DND-41 (cell line): ENCODE results near the gene GLYATL1B.
A peak's percentile ranks its signal among the peaks of the same experiment; 100 is the strongest.
"Not testable (repeated sequence)": the region's sequence is repeated elsewhere in the genome, so short reads cannot be mapped to it uniquely, and the experiment has no call there.

Experiments
- ATAC-seq: fragments of 200-7000 bp; cut with Tn5 transposase; 3 replicates; pipeline ENCODE4 v1.9.1; 2021; ENCODE audit warnings: low read depth; ENCODE audit not compliant: insufficient read depth
- DNase-seq: peaks from one replicate; pipeline ENCODE4 v3.0.0-alpha.2; 2020
- H2AFZ ChIP-seq: 2 replicates; pipeline ENCODE4 v1.6.0; 2012; ENCODE audit warnings: low read depth, low read length
- H3K27ac ChIP-seq: 2 replicates; pipeline ENCODE4 v1.5.1; 2012; ENCODE audit warnings: low read length, inconsistent platforms
- H3K27me3 ChIP-seq: fragments of 200-600 bp; sonication (generic); 2 replicates; pipeline ENCODE4 v1.6.0; 2012; ENCODE audit warnings: low read length, mild to moderate bottlenecking, inconsistent platforms; ENCODE audit not compliant: insufficient read depth, poor library complexity
- H3K36me3 ChIP-seq: 2 replicates; pipeline ENCODE4 v1.5.1; 2012; ENCODE audit warnings: low read length, inconsistent platforms; ENCODE audit not compliant: insufficient read depth
- H3K4me1 ChIP-seq: 2 replicates; pipeline ENCODE4 v1.5.1; 2012; ENCODE audit warnings: mild to moderate bottlenecking, low read length; ENCODE audit not compliant: insufficient read depth
- H3K4me2 ChIP-seq: 2 replicates; pipeline ENCODE4 v1.6.0; 2012; ENCODE audit warnings: mild to moderate bottlenecking, moderate library complexity, low read length, inconsistent platforms; ENCODE audit not compliant: insufficient read depth
- H3K4me3 ChIP-seq, 2 experiments: fragments of 200-600 bp in 1 of 2; shearing (Covaris generic) in 1 of 2; 2 replicates each; pipeline ENCODE4 v1.5.1; 2012 to 2016; ENCODE audit warnings: inconsistent platforms in 2 of 2, low read length in 2 of 2, mild to moderate bottlenecking in 2 of 2, low read depth in 1 of 2, moderate library complexity in 1 of 2
- H3K79me2 ChIP-seq: 2 replicates; pipeline ENCODE4 v1.6.0; 2012; ENCODE audit warnings: low read length, inconsistent platforms; ENCODE audit not compliant: insufficient read depth
- H3K9ac ChIP-seq: 2 replicates; pipeline ENCODE4 v1.6.0; 2012; ENCODE audit warnings: low read depth, mild to moderate bottlenecking, inconsistent platforms, low read length, moderate library complexity
- H3K9me3 ChIP-seq: 2 replicates; pipeline ENCODE4 v1.5.1; 2012; ENCODE audit warnings: low read length, moderate library complexity, mild to moderate bottlenecking, inconsistent platforms; ENCODE audit not compliant: insufficient read depth, severe bottlenecking
- H4K20me1 ChIP-seq: 2 replicates; pipeline ENCODE4 v1.6.0; 2012; ENCODE audit warnings: low read length; ENCODE audit not compliant: insufficient read depth
- EZH2 ChIP-seq: IDR thresholded peaks from 3 replicates; pipeline ENCODE4 v1.6.1; 2012; ENCODE audit warnings: borderline replicate concordance, low read depth, mild to moderate bottlenecking, moderate library complexity, low read length, inconsistent platforms; ENCODE audit not compliant: severe bottlenecking
- TF ChIP-seq, protein P1 (sequence below): IDR thresholded peaks from 2 replicates; pipeline ENCODE4 v1.5.1; 2012; ENCODE audit warnings: borderline replicate concordance, low read length, moderate library complexity, mild to moderate bottlenecking; ENCODE audit not compliant: poor library complexity, severe bottlenecking; ENCODE audit errors: extremely low read depth

GLYATL1B gene

DNA sequence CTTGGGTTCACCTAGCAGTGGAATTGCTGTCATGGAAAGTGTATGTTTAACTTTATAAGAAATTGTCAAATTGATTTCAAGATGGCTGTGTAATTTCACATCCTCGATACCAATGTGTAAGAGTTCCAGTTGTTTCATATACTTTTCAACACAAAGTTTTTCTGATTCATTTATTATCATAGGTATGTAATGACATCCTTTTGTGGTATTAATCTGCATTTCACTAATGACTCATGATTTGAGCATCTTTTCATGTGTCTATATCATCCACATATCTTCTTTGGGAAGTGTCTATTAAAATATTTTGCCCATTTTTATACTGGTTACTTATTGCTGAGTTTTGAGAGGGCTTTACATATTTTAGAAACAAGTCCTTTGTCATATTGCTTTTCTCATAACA, 17.0 kb upstream of the GLYATL1B start:
- no peak for TF ChIP-seq EZH2
- TF ChIP-seq, protein P1, sequence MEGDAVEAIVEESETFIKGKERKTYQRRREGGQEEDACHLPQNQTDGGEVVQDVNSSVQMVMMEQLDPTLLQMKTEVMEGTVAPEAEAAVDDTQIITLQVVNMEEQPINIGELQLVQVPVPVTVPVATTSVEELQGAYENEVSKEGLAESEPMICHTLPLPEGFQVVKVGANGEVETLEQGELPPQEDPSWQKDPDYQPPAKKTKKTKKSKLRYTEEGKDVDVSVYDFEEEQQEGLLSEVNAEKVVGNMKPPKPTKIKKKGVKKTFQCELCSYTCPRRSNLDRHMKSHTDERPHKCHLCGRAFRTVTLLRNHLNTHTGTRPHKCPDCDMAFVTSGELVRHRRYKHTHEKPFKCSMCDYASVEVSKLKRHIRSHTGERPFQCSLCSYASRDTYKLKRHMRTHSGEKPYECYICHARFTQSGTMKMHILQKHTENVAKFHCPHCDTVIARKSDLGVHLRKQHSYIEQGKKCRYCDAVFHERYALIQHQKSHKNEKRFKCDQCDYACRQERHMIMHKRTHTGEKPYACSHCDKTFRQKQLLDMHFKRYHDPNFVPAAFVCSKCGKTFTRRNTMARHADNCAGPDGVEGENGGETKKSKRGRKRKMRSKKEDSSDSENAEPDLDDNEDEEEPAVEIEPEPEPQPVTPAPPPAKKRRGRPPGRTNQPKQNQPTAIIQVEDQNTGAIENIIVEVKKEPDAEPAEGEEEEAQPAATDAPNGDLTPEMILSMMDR: no peak
- ATAC-seq (no peak), DNase-seq (no peak)
- Histone ChIP-seq H4K20me1 (no peaks in the 10 kb centered on the region), H3K27ac (no peak overlapping the region), H3K4me1 (no peaks in the 10 kb centered on the region), H3K4me3 (no peak overlapping the region), H3K27me3 (peaks cover 5% of the 10 kb centered on the region), H3K4me2 (no peak overlapping the region), H3K9me3 (no peaks in the 10 kb centered on the region), H3K36me3 (no peaks in the 10 kb centered on the region), H2AFZ (no peak overlapping the region), H3K9ac (no peak overlapping the region), H3K79me2 (no peaks in the 10 kb centered on the region)

DNA sequence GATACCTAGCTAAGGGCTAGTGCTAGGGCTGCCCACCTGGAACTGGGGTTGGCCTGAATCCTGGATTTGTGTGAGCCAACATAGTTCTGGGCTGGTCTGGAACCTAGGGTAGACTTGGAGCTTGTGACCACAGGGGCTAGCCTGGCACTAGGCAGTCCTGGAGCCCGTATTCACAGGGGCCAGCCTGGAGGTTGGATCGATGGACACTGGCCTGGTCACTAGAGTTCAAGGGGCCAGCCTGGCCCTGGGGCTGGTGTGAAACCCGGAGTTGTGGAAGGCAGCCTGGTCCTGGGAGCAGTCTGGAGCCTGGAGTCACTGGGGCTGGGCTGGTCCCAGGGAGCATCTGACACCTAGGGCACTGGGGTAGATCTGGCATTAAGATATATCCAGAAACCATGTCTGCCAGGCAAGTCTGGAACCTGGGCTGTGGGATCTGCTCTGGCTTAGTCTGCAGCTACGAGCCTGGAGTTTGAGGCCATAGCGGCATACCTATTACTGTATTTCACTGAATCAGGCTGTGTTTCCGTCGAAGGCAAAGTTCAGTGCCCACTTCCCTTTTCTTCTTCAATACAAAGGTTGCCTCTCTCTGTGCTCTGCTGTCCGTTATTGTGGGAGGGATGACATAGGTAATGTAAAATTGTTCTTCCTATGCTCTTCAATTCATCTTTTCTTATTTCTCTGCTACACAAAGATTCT, 9.1 kb upstream of the GLYATL1B start:
- H3K4me3 ChIP-seq: no peak overlapping the region
- H3K36me3 ChIP-seq: no peaks in the 10 kb centered on the region
- H2AFZ ChIP-seq: no peak overlapping the region
- H3K4me2 ChIP-seq: no peak overlapping the region
- ATAC-seq: no peak
- H3K27me3 ChIP-seq: peaks cover 9% of the 10 kb centered on the region
- no peaks in the 10 kb centered on the region for H3K4me1 ChIP-seq
- H3K9ac ChIP-seq: no peak overlapping the region
- no peak for DNase-seq
- no peaks in the 10 kb centered on the region for H3K79me2 ChIP-seq
- no peaks in the 10 kb centered on the region for H4K20me1 ChIP-seq
- no peak overlapping the region for H3K27ac ChIP-seq
- H3K9me3 ChIP-seq: no peaks in the 10 kb centered on the region
- no peak for TF ChIP-seq EZH2

DNA sequence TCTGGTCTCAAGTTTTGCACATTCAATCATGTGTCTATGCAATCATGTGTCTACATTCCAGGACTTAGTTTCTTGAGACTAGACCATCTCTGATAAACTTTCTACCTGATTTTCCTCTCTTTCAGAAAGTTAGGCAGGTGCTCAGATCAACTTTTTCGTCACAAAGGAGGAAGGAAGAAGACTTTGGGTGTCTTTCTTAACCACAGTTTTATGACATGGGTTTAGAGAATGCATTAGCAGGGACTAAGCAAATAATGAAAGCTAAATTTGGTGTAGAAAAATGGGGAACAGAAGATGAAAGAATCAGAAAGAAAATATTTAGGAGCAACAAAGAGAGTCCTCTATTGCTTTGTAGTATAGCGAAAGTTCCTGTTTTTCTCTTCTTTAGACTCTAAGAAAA, 7.7 kb upstream of the GLYATL1B start:
- ATAC-seq (no peak), DNase-seq (no peak)
- Histone ChIP-seq H3K79me2 (no peaks in the 10 kb centered on the region), H2AFZ (no peak overlapping the region), H4K20me1 (no peaks in the 10 kb centered on the region), H3K9ac (no peak overlapping the region), H3K9me3 (no peaks in the 10 kb centered on the region), H3K27me3 (peaks cover 9% of the 10 kb centered on the region), H3K36me3 (no peaks in the 10 kb centered on the region), H3K4me1 (no peaks in the 10 kb centered on the region), H3K4me3 (no peak overlapping the region), H3K4me2 (no peak overlapping the region), H3K27ac (no peak overlapping the region)
- TF ChIP-seq, protein P1: no peak
- no peak for TF ChIP-seq EZH2

DNA sequence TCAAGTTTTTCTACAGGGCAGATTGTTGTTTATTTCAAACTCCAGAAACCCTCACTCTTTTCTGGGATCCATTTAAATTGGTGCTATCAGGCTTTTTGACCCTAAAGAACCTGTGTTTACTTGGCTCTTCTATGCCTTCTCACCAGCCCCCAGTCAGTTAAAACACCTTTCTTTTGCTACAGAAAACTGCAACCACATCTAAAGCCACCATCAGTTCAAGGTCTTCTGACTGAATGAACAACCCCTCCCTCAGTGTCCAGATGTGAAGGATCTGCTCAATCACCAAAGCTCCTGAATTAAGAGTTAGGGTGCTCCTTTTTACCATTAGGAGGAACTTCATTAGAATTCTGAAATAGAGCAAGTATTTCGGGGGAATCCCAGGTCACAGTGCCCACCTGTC, 7.0 kb upstream of the GLYATL1B start:
- Histone ChIP-seq H3K4me2 (no peak overlapping the region), H2AFZ (no peak overlapping the region), H3K9me3 (no peaks in the 10 kb centered on the region), H4K20me1 (no peaks in the 10 kb centered on the region), H3K36me3 (no peaks in the 10 kb centered on the region), H3K27ac (no peak overlapping the region), H3K79me2 (no peaks in the 10 kb centered on the region), H3K4me1 (no peaks in the 10 kb centered on the region), H3K27me3 (peaks cover 9% of the 10 kb centered on the region), H3K4me3 (no peak overlapping the region), H3K9ac (no peak overlapping the region)
- DNase-seq: no peak
- peak; percentile 66 for ATAC-seq
- TF ChIP-seq EZH2: no peak
- TF ChIP-seq, protein P1: no peak

DNA sequence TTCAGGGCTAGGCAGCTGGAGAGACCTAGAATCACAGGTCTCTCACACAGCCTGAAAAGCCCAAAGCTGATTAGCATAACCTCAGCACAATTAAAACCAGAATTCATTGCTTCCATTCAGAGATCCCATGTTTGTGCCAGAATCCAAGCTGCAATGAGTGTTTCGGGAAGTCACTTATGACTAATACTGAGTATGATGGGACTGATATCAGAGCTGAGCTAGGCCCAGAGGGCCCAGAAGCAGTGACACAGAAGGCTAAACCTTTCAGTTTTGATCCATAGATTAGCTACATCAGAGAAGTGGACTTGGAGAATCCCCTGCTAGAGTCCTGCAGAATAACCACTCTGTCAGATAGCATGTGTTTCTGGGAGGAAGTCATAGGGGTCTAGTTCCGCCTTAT, 5.7 kb upstream of the GLYATL1B start:
- not testable (repeated sequence) for H3K27ac ChIP-seq, H4K20me1 ChIP-seq, H3K27me3 ChIP-seq, H2AFZ ChIP-seq, H3K36me3 ChIP-seq, H3K9ac ChIP-seq, H3K4me1 ChIP-seq, H3K4me3 ChIP-seq, ATAC-seq, DNase-seq, H3K79me2 ChIP-seq, H3K4me2 ChIP-seq, H3K9me3 ChIP-seq
